Lung (tissue), 12 donors: ENCODE measurements around the gene TGFBRAP1. TPM values are rescaled to one million over a fixed set of nuclear protein-coding genes. Genes with fewer than 3 reads are reported as not detected.

Experiments used
- ATAC-seq: fragments of 200-7000 bp; cut with Tn5 transposase; one replicate; pipeline ENCODE4 v1.9.1; 2020; ENCODE audit warnings: moderate number of reproducible peaks; ENCODE audit not compliant: insufficient read depth, low FRiP score
- DNase-seq, 3 donors: peaks; one replicate each; pipeline ENCODE4 v3.0.0-alpha.2; 2013 to 2017
- H3K27ac ChIP-seq, 2 donors: one replicate each; pipeline ENCODE4 v1.5.1; 2013; ENCODE audit warnings: mild to moderate bottlenecking in 2 of 2, moderate library complexity in 2 of 2, control low read depth in 1 of 2, inconsistent platforms in 1 of 2, low read depth in 1 of 2, low read length in 1 of 2
- H3K27me3 ChIP-seq, 3 donors: one replicate each; pipeline ENCODE4 v1.5.1; 2013; ENCODE audit warnings: low read length in 2 of 3; ENCODE audit not compliant: control insufficient read depth in 3 of 3, insufficient read depth in 3 of 3
- H3K36me3 ChIP-seq, 4 donors: one replicate each; pipeline ENCODE4 v1.5.1; 2013; ENCODE audit warnings: low read length in 4 of 4, mild to moderate bottlenecking in 1 of 4, moderate library complexity in 1 of 4; ENCODE audit not compliant: control insufficient read depth in 4 of 4, insufficient read depth in 4 of 4
- H3K4me1 ChIP-seq, 5 donors: one replicate each; pipeline ENCODE4 v1.5.1; 2013; ENCODE audit warnings: low read length in 5 of 5, mild to moderate bottlenecking in 2 of 5, moderate library complexity in 1 of 5; ENCODE audit not compliant: control insufficient read depth in 5 of 5, insufficient read depth in 5 of 5
- H3K4me3 ChIP-seq: one replicate; pipeline ENCODE4 v1.5.1; 2013; ENCODE audit warnings: mild to moderate bottlenecking, control low read depth, moderate library complexity
- H3K9ac ChIP-seq, 2 donors: one replicate each; pipeline ENCODE4 v1.5.1; 2013; ENCODE audit warnings: low read length in 2 of 2, control low read depth in 1 of 2; ENCODE audit not compliant: insufficient read depth in 1 of 2
- H3K9me3 ChIP-seq, 4 donors: one replicate each; pipeline ENCODE4 v1.5.1; 2013; ENCODE audit warnings: low read length in 3 of 4, mild to moderate bottlenecking in 1 of 4, moderate library complexity in 1 of 4; ENCODE audit not compliant: control insufficient read depth in 4 of 4, insufficient read depth in 3 of 4
- CTCF ChIP-seq: IDR thresholded peaks from 2 replicates; pipeline ENCODE4 v1.5.1; 2012; ENCODE audit warnings: mild to moderate bottlenecking; ENCODE audit errors: control extremely low read depth, extremely low read depth
- WGBS, 2 donors: extraction: QIAGEN DNeasy Blood & Tissue Kit; methylation state at CpG; one replicate each; pipeline ENCODE4 v1.1.7; 2013; 5-methylcytosine and 5-hydroxymethylcytosine counted together
- polyA plus RNA-seq, 2 donors: library from polyadenylated mRNA; stranded (reverse); fragments of 200-250 nt; gene quantifications; one replicate each; pipeline ENCODE4 v1.2.1, GENCODE V29; 2013
- total RNA-seq, 2 donors: library from RNA; depleted of rRNA in 1 of 2; stranded (reverse); fragments of >200 nt in 1 of 2; gene quantifications; one replicate each; pipeline ENCODE4 v1.2.1, GENCODE V29; 2014 to 2021
- donor health status: control.
- donor health status: control.
- donor health status: Bipolar disorder and iron deficiency.
- donor health status: healthy.
- donor health status: DM: yes; HTN: yes; CAD: no.

TGFBRAP1 gene
- total and polyA plus RNA-seq, 4 donors: 4.0 to 19.7 (median 12.0) TPM

GRCh38 chr2:105238664-105239240 is 90.8 kb downstream of the TGFBRAP1 start:
- no peak overlapping the region for H3K9ac ChIP-seq
- no peaks in the 10 kb centered on the region for H3K4me1 ChIP-seq
- peaks cover 0 to 14% (median 10%) of the 10 kb centered on the region in 3 donors for H3K27me3 ChIP-seq
- ATAC-seq (no peak), DNase-seq (no peak)
- H3K36me3 ChIP-seq: no peaks in the 10 kb centered on the region
- no peak overlapping the region for H3K4me3 ChIP-seq
- H3K27ac ChIP-seq: no peak overlapping the region
- H3K9me3 ChIP-seq: no peaks in the 10 kb centered on the region
- whole genome bisulfite sequencing, 2 donors: 79 to 80% methylated on average over 14 of the region's 14 CpGs
- TF ChIP-seq CTCF: no peak

- peak in 1 of 3 donors; percentile 7 for DNase-seq
- H3K9me3 ChIP-seq: no peaks in the 10 kb centered on the region
- 58 to 74% methylated on average over 35 to 41 of the region's 41 CpGs for WGBS, 2 donors
- H3K36me3 ChIP-seq: no peaks in the 10 kb centered on the region
- H3K27ac ChIP-seq: no peak overlapping the region
- TF ChIP-seq CTCF: no peak
- H3K4me3 ChIP-seq: no peak overlapping the region
- no peaks in the 10 kb centered on the region for H3K4me1 ChIP-seq
- no peak overlapping the region for H3K9ac ChIP-seq
- ATAC-seq: no peak
- peaks cover 0 to 14% (median 10%) of the 10 kb centered on the region in 3 donors for H3K27me3 ChIP-seq
Measured at GRCh38 chr2:105237045-105237765, 92.3 kb downstream of the TGFBRAP1 start.

GRCh38 chr2:105236060-105236424 is 93.5 kb downstream of the TGFBRAP1 start:
- no peak for DNase-seq
- H3K4me1 ChIP-seq: peaks cover 0 to 5% (median 0%) of the 10 kb centered on the region in 5 donors
- 40 to 53% methylated on average over 5 of the region's 5 CpGs for WGBS, 2 donors
- H3K9ac ChIP-seq: no peak overlapping the region
- peaks cover 0 to 13% (median 8%) of the 10 kb centered on the region in 3 donors for H3K27me3 ChIP-seq
- H3K4me3 ChIP-seq: no peak overlapping the region
- no peak overlapping the region for H3K27ac ChIP-seq
- H3K36me3 ChIP-seq: no peaks in the 10 kb centered on the region
- no peak for ATAC-seq
- H3K9me3 ChIP-seq: no peaks in the 10 kb centered on the region
- no peak for TF ChIP-seq CTCF
